HL-60 (cell line): Measurements from ENCODE around the gene ARV1.

Experiments used
- CTCF ChIP-seq: IDR thresholded peaks from one replicate; pipeline ENCODE4 v1.5.1; 2011; ENCODE audit warnings: low read length, control low read depth, inconsistent platforms; ENCODE audit not compliant: insufficient read depth
- POLR2AphosphoS5 ChIP-seq: IDR thresholded peaks from 2 replicates; pipeline ENCODE4 v1.6.1; 2012; ENCODE audit warnings: low read depth

GRCh38 chr1:230935852-230936251 lies 43.0 kb upstream of the ARV1 start:
- TF ChIP-seq CTCF (no peak), POLR2AphosphoS5 (no peak)
